Memory B cell (primary cell): ENCODE data around the gene MT1G.

Experiments
- ATAC-seq: fragments of 150-1000 bp; cut with Tn5 transposase; 2 replicates; pipeline ENCODE4 v1.10.0; 2021; ENCODE audit warnings: low read depth, mild to moderate bottlenecking, moderate library complexity
- DNase-seq, 2 donors: peaks; one replicate each; pipeline ENCODE4 v3.0.0; 2022; ENCODE audit warnings: low spot score in 2 of 2
- H3K27ac Mint-ChIP-seq: one replicate; pipeline ENCODE4 v1.8.0; 2022; ENCODE audit warnings: mild to moderate bottlenecking, moderate library complexity, mixed read lengths
- H3K27me3 Mint-ChIP-seq: one replicate; pipeline ENCODE4 v1.8.0; 2022; ENCODE audit warnings: mixed read lengths
- H3K36me3 Mint-ChIP-seq: one replicate; pipeline ENCODE4 v1.8.0; 2022; ENCODE audit warnings: mild to moderate bottlenecking, mixed read lengths
- H3K4me1 Mint-ChIP-seq: one replicate; pipeline ENCODE4 v1.8.0; 2022; ENCODE audit warnings: mixed read lengths
- H3K4me3 Mint-ChIP-seq: one replicate; pipeline ENCODE4 v1.8.0; 2022; ENCODE audit warnings: mild to moderate bottlenecking, moderate library complexity, mixed read lengths
- H3K9me3 Mint-ChIP-seq: one replicate; pipeline ENCODE4 v1.8.0; 2022; ENCODE audit warnings: mixed read lengths

Gene MT1G

GRCh38 chr16:56645311-56645710 is 22.6 kb downstream of the MT1G start:
- Mint-ChIP-seq H3K36me3 (no peaks in the 10 kb centered on the region), H3K9me3 (no peaks in the 10 kb centered on the region), H3K27me3 (peaks cover 10% of the 10 kb centered on the region), H3K27ac (no peak overlapping the region), H3K4me1 (peaks cover 17% of the 10 kb centered on the region), H3K4me3 (no peak overlapping the region)
- DNase-seq: no peak
- ATAC-seq: no peak

GRCh38 chr16:56643833-56644232 is 24.0 kb downstream of the MT1G start:
- Mint-ChIP-seq H3K36me3 (no peaks in the 10 kb centered on the region), H3K9me3 (no peaks in the 10 kb centered on the region), H3K27me3 (peaks cover 6% of the 10 kb centered on the region), H3K4me1 (peaks cover 17% of the 10 kb centered on the region), H3K27ac (no peak overlapping the region), H3K4me3 (peak overlapping the region; percentile 80)
- DNase-seq (no peak), ATAC-seq (no peak)

DNA sequence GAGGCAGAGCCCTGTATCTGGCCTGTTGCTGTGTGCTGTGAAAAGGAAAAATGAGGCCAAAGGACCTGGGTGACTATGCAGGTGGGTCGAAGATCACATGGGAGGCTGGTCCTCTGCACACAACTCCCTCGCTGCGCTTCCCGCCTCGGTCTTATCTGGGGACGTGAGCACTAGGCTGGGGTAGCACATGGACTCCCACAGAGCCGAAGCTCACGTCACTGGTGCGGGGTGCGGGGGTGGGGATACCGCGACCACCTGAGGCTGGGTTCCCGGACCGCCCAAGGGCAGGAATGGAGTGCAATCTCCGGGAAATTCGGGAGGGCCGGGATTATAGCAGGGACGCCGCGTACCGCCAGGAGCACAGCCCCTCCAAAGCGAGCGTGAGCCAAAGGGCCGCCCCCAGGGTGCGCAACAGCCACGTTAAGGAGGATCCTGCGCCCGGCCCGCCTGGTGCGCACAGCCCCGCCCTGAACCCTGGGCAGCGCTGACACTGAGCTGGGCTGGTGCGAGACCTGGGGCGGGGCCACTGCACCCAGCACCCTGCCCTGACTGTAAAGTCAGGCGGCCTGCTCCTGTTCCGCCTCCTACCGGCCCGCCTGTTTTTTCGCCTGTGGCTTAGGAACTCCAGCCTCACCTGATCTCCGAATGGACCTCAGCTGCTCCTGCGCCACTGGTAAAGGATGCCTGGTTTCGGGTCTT is 24.6 kb downstream of the MT1G start:
- ATAC-seq (peak; percentile 95), DNase-seq (no peak)
- Mint-ChIP-seq H3K36me3 (no peaks in the 10 kb centered on the region), H3K4me1 (peaks cover 17% of the 10 kb centered on the region), H3K4me3 (peak overlapping the region; percentile 80), H3K27me3 (peaks cover 8% of the 10 kb centered on the region), H3K27ac (no peak overlapping the region), H3K9me3 (no peaks in the 10 kb centered on the region)

DNA sequence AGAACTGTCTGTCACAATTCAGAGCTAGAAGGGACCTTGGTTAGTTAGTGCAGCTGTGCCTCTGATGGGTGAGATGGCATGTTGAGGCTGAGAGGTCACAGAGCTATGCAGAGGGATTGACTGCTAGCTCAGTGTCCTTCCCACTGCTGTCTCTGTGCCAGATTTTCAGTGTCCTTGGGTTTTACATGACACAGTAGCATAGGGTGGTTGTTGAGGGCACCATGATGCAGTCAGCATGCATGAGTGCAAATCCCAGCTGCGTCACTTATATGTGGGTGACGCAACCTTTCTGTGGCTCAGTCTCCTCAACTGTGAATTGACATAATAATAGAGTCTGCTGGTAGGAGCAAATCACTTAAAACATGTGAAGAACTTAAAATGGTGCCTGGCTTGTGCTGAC is 26.7 kb downstream of the MT1G start:
- Mint-ChIP-seq H3K4me1 (peaks cover 20% of the 10 kb centered on the region), H3K27me3 (peaks cover 19% of the 10 kb centered on the region), H3K9me3 (no peaks in the 10 kb centered on the region), H3K4me3 (no peak overlapping the region), H3K27ac (no peak overlapping the region), H3K36me3 (no peaks in the 10 kb centered on the region)
- ATAC-seq: no peak
- DNase-seq: no peak

- Mint-ChIP-seq H3K27ac (no peak overlapping the region), H3K36me3 (no peaks in the 10 kb centered on the region), H3K4me3 (no peak overlapping the region), H3K4me1 (peaks cover 25% of the 10 kb centered on the region), H3K27me3 (peaks cover 22% of the 10 kb centered on the region), H3K9me3 (no peaks in the 10 kb centered on the region)
- ATAC-seq: no peak
- no peak for DNase-seq
Observed at GRCh38 chr16:56640076-56640475, 27.8 kb downstream of the MT1G start.

DNA sequence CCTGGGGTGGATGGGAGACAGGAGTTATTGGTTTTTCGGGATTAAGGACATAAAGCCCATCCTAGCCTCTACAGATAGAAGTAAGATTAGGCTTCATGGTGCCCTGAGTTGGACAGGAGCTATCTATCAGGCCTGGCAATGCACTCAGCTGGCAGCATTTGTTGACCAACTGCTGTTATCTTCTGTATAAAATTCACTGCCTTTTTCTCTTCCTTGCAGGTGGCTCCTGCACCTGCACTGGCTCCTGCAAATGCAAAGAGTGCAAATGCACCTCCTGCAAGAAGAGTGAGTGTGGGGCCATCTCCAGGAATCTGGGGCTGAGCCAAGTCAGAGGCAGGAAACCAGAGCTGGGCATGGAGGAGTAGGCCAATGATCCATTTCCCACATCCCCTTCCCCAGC is 28.8 kb downstream of the MT1G start:
- no peak overlapping the region for H3K27ac Mint-ChIP-seq
- no peak for ATAC-seq
- no peaks in the 10 kb centered on the region for H3K9me3 Mint-ChIP-seq
- H3K4me1 Mint-ChIP-seq: peaks cover 27% of the 10 kb centered on the region
- H3K27me3 Mint-ChIP-seq: peaks cover 29% of the 10 kb centered on the region
- H3K4me3 Mint-ChIP-seq: no peak overlapping the region
- no peaks in the 10 kb centered on the region for H3K36me3 Mint-ChIP-seq
- DNase-seq: no peak

GRCh38 chr16:56637814-56638750 is 29.8 kb downstream of the MT1G start, which contains the start of gene MT1A:
Gene MT1A (plus strand): TSS chr16:56638666. CDS start chr16:56638739, 73 bp downstream.
- DNase-seq: no peak
- ATAC-seq: peak; percentile 31
- Mint-ChIP-seq H3K9me3 (no peaks in the 10 kb centered on the region), H3K27ac (no peak within 1 kb of the TSS), H3K36me3 (no peaks in the 10 kb centered on the region), H3K4me3 (peak within 1 kb of the TSS; percentile 43), H3K27me3 (peaks cover 30% of the 10 kb centered on the region), H3K4me1 (peaks cover 20% of the 10 kb centered on the region)

GRCh38 chr16:56636616-56637413 is 31.1 kb downstream of the MT1G start:
- no peaks in the 10 kb centered on the region for H3K36me3 Mint-ChIP-seq

DNA sequence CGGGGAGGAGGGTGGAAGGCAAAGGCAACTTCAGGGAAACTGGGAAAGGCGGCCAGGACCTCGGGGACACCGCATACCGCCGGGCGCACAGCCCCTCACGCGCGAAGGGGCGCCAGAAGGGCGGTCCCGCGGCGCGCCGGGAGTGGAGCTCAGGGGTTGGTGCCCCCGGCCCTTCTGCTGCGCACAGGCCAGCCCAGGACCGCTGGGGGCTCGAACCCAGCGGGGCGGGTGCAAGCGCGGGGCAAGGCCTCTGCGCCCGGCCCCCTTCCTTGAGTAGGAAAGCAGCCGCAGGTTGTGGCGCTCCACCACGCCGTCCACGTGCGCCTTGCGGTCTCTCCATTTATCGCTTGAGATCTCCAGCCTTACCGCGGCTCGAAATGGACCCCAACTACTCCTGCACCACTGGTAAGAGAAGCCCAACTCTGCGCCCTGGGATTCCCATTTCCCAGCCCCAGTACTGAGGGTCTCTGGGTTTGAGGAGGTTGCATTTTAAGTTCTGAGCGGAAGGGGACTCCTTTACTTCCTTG is 32.4 kb downstream of the MT1G start:
- H3K9me3 Mint-ChIP-seq: no peaks in the 10 kb centered on the region
- H3K4me3 Mint-ChIP-seq: peak overlapping the region; percentile 31
- peaks cover 35% of the 10 kb centered on the region for H3K27me3 Mint-ChIP-seq
- H3K27ac Mint-ChIP-seq: no peak overlapping the region
- DNase-seq (no peak), ATAC-seq (no peak)
- peaks cover 22% of the 10 kb centered on the region for H3K4me1 Mint-ChIP-seq
- H3K36me3 Mint-ChIP-seq: no peaks in the 10 kb centered on the region

More at GRCh38 chr16:56636616-56637413, 31.1 kb downstream of the MT1G start:
- DNase-seq (no peak), ATAC-seq (no peak)
- peaks cover 33% of the 10 kb centered on the region for H3K27me3 Mint-ChIP-seq
- H3K4me3 Mint-ChIP-seq: no peak overlapping the region
- no peaks in the 10 kb centered on the region for H3K9me3 Mint-ChIP-seq
- peaks cover 18% of the 10 kb centered on the region for H3K4me1 Mint-ChIP-seq
- H3K27ac Mint-ChIP-seq: no peak overlapping the region

- Mint-ChIP-seq H3K4me3 (peak overlapping the region; percentile 31), H3K27me3 (peaks cover 35% of the 10 kb centered on the region), H3K27ac (no peak overlapping the region), H3K9me3 (no peaks in the 10 kb centered on the region), H3K4me1 (peaks cover 28% of the 10 kb centered on the region), H3K36me3 (no peaks in the 10 kb centered on the region)
- no peak for DNase-seq
- ATAC-seq: no peak
Observed at GRCh38 chr16:56634715-56635440, 33.0 kb downstream of the MT1G start.

GRCh38 chr16:56633535-56633934 is 34.3 kb downstream of the MT1G start:
- Mint-ChIP-seq H3K9me3 (no peaks in the 10 kb centered on the region), H3K27ac (no peak overlapping the region), H3K36me3 (no peaks in the 10 kb centered on the region), H3K4me3 (no peak overlapping the region), H3K27me3 (peaks cover 33% of the 10 kb centered on the region), H3K4me1 (peaks cover 31% of the 10 kb centered on the region)
- ATAC-seq: no peak
- DNase-seq: no peak

DNA sequence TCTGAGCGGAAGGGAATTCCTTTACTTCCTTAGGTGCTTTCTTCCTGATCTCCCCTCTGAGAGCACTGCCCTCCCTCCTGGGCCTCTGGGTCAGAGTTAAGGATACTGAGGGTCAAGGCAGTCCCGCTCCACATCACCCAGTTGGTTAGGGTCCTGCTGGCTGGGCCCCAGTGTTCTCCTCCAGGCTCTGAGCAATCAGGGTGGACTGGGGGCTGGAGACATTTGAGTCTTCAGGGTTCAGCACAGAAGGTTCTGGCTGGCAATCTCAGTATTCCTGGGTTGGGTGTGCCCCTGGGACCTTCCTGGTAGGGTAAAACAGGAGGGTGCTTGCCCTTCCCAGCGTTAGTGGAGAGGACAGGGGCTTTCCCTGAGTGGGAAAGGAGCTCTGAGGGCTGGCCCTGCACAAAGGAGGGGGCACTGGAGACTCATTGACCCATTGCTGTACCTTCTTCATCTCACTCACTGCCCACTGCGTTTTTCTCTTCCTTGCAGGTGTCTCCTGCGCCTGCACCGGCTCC is 35.0 kb downstream of the MT1G start:
- Mint-ChIP-seq H3K27ac (no peak overlapping the region), H3K27me3 (peaks cover 30% of the 10 kb centered on the region), H3K9me3 (no peaks in the 10 kb centered on the region), H3K4me1 (peaks cover 30% of the 10 kb centered on the region), H3K4me3 (peak overlapping the region; percentile 59), H3K36me3 (no peaks in the 10 kb centered on the region)
- DNase-seq (no peak), ATAC-seq (no peak)
